A549 (cell line): Measurements from ENCODE around the gene NUP205.

ENCODE experiments used
- CBX8 ChIP-seq: fragments of 200-600 bp; sonication (generic); IDR thresholded peaks from 2 replicates; pipeline ENCODE4 v1.6.1; 2016
- CEBPB ChIP-seq, 2 experiments: fragments of >200 bp in 1 of 2; sonication (Bioruptor Twin) in 1 of 2; formaldehyde crosslinking in 1 of 2; IDR thresholded peaks; 2 replicates each; pipeline ENCODE4 v1.6.1; 2012 to 2016
- ESRRA ChIP-seq: fragments of 150-350 bp; IDR thresholded peaks from 2 replicates; pipeline ENCODE4 v1.6.1; 2014; ENCODE audit warnings: mild to moderate bottlenecking, low read length, borderline replicate concordance
- FOXS1 ChIP-seq: fragments of 250-450 bp; sonication (Bioruptor Pico); IDR thresholded peaks from 2 replicates; pipeline ENCODE4 v1.5.0; 2020; ENCODE audit warnings: mild to moderate bottlenecking, moderate library complexity
- JUNB ChIP-seq: fragments of >200 bp; sonication (Bioruptor Twin); formaldehyde crosslinking; IDR thresholded peaks from 2 replicates; pipeline ENCODE4 v1.6.1; 2016
- POLR2A ChIP-seq: IDR thresholded peaks from 2 replicates; pipeline ENCODE4 v1.6.1; 2012; ENCODE audit warnings: mild to moderate bottlenecking, low read length
- RAD21 ChIP-seq, 2 experiments: fragments of >200 bp in 1 of 2; sonication (Bioruptor Twin) in 1 of 2; formaldehyde crosslinking in 1 of 2; IDR thresholded peaks in 1 of 2; conservative IDR thresholded peaks in 1 of 2; 2 replicates in 1 of 2; 3 replicates in 1 of 2; pipeline ENCODE4 v1.6.1; 2012 to 2018; ENCODE audit warnings: inconsistent platforms in 1 of 2
- RCOR1 ChIP-seq: fragments of 150-350 bp; IDR thresholded peaks from 2 replicates; pipeline ENCODE4 v1.6.1; 2014; ENCODE audit warnings: antibody characterized with exemption, low read length, low read depth
- RFX5 ChIP-seq: fragments of 450-650 bp; IDR thresholded peaks from 2 replicates; pipeline ENCODE4 v1.7.1; 2014; ENCODE audit warnings: antibody characterized with exemption, mild to moderate bottlenecking, moderate library complexity
- SMC3 ChIP-seq: fragments of >200 bp; sonication (Bioruptor Twin); formaldehyde crosslinking; IDR thresholded peaks from 3 replicates; pipeline ENCODE4 v1.6.1; 2018; ENCODE audit warnings: inconsistent platforms
- SREBF2 ChIP-seq: fragments of 450-650 bp; IDR thresholded peaks from 2 replicates; pipeline ENCODE4 v1.6.1; 2014; ENCODE audit warnings: mild to moderate bottlenecking, moderate library complexity
- USF2 ChIP-seq: fragments of 450-650 bp; IDR thresholded peaks from 2 replicates; pipeline ENCODE4 v1.6.1; 2014; ENCODE audit warnings: antibody characterized with exemption
- TF ChIP-seq, protein P1 (sequence below): IDR thresholded peaks from 2 replicates; pipeline ENCODE4 v1.6.1; 2012; ENCODE audit warnings: low read depth, borderline replicate concordance
- TF ChIP-seq, protein P2 (sequence below): fragments of >200 bp; sonication (Bioruptor Twin); formaldehyde crosslinking; IDR thresholded peaks from 3 replicates; pipeline ENCODE4 v1.5.1; 2016

DNA sequence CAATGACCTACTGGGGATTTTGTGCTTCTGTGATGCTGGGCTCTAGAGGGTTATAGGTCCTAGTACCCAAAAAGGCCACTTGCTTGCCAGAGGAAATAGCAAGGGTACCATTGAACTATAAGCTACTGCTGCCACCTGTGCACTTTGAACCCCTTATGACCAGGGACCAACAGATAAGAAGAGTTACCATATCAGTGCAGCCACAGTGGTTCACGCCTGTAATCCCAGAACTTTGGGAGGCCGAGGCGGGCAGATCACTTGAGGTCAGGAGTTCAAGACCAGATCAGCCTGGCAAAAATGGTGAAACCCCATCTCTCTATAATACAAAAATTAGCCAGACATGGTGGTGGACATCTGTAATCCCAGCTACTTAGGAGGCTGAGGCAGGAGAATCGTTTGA lies 32.3 kb upstream of the NUP205 start:
- no peak for TF ChIP-seq POLR2A
- no peak for TF ChIP-seq USF2
- TF ChIP-seq, protein P1, sequence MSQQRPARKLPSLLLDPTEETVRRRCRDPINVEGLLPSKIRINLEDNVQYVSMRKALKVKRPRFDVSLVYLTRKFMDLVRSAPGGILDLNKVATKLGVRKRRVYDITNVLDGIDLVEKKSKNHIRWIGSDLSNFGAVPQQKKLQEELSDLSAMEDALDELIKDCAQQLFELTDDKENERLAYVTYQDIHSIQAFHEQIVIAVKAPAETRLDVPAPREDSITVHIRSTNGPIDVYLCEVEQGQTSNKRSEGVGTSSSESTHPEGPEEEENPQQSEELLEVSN, result no peak
- TF ChIP-seq, protein P2, sequence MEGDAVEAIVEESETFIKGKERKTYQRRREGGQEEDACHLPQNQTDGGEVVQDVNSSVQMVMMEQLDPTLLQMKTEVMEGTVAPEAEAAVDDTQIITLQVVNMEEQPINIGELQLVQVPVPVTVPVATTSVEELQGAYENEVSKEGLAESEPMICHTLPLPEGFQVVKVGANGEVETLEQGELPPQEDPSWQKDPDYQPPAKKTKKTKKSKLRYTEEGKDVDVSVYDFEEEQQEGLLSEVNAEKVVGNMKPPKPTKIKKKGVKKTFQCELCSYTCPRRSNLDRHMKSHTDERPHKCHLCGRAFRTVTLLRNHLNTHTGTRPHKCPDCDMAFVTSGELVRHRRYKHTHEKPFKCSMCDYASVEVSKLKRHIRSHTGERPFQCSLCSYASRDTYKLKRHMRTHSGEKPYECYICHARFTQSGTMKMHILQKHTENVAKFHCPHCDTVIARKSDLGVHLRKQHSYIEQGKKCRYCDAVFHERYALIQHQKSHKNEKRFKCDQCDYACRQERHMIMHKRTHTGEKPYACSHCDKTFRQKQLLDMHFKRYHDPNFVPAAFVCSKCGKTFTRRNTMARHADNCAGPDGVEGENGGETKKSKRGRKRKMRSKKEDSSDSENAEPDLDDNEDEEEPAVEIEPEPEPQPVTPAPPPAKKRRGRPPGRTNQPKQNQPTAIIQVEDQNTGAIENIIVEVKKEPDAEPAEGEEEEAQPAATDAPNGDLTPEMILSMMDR, result no peak
- TF ChIP-seq RFX5, result no peak
- no peak for TF ChIP-seq RAD21 (conservative IDR thresholded peaks at IDR 0.05 in 1 of 2, IDR thresholded peaks at IDR 0.05 in 1 of 2)
- TF ChIP-seq RCOR1, result no peak
- no peak for TF ChIP-seq ESRRA
- TF ChIP-seq JUNB, result no peak
- TF ChIP-seq SREBF2, result no peak
- TF ChIP-seq CBX8, result no peak
- no peak for TF ChIP-seq SMC3
- no peak for TF ChIP-seq FOXS1 (CRISPR knock-in tag)
- no peak for TF ChIP-seq CEBPB (IDR thresholded peaks at IDR 0.05)
